Neural crest cell (in vitro differentiated cells): ENCODE measurements around the gene PRKCD. TPM values are rescaled to one million over a fixed set of nuclear protein-coding genes. Genes with fewer than 3 reads are reported as not detected.
"Not testable (repeated sequence)": the region's sequence is repeated elsewhere in the genome, so short reads cannot be mapped to it uniquely, and the experiment has no call there.

Experiments used
- DNase-seq: peaks from one replicate; pipeline ENCODE4 v3.0.0; 2021; ENCODE audit warnings: low read depth, mixed read lengths, low spot score
- H3K27ac Mint-ChIP-seq: one replicate; pipeline ENCODE4 v1.8.0; 2021; ENCODE audit warnings: mild to moderate bottlenecking, mixed read lengths; ENCODE audit not compliant: unreplicated experiment
- H3K27me3 Mint-ChIP-seq: 2 replicates; pipeline ENCODE4 v1.8.0; 2021; ENCODE audit warnings: low read depth, mild to moderate bottlenecking, mixed read lengths
- H3K36me3 Mint-ChIP-seq: 2 replicates; pipeline ENCODE4 v1.8.0; 2021; ENCODE audit warnings: low read depth, mild to moderate bottlenecking, mixed read lengths
- H3K4me1 Mint-ChIP-seq: 2 replicates; pipeline ENCODE4 v1.8.0; 2021; ENCODE audit warnings: mixed read lengths
- H3K4me3 Mint-ChIP-seq: one replicate; pipeline ENCODE4 v1.8.0; 2021; ENCODE audit warnings: mild to moderate bottlenecking, mixed read lengths
- H3K9me3 Mint-ChIP-seq: 2 replicates; pipeline ENCODE4 v1.8.0; 2021; ENCODE audit warnings: mixed read lengths
- total RNA-seq: library from RNA; stranded (reverse); gene quantifications from 2 replicates; pipeline ENCODE4 v1.2.1, GENCODE V29; 2021
- TF ChIP-seq, protein P1 (sequence below): fragments of 200-600 bp; sonication (generic); conservative IDR thresholded peaks from 2 replicates; pipeline ENCODE4 v1.5.0; 2021; ENCODE audit warnings: antibody characterized with exemption, mild to moderate bottlenecking

PRKCD gene
- total RNA-seq, 1 donor from 2014 or later: 10.8 TPM

DNA sequence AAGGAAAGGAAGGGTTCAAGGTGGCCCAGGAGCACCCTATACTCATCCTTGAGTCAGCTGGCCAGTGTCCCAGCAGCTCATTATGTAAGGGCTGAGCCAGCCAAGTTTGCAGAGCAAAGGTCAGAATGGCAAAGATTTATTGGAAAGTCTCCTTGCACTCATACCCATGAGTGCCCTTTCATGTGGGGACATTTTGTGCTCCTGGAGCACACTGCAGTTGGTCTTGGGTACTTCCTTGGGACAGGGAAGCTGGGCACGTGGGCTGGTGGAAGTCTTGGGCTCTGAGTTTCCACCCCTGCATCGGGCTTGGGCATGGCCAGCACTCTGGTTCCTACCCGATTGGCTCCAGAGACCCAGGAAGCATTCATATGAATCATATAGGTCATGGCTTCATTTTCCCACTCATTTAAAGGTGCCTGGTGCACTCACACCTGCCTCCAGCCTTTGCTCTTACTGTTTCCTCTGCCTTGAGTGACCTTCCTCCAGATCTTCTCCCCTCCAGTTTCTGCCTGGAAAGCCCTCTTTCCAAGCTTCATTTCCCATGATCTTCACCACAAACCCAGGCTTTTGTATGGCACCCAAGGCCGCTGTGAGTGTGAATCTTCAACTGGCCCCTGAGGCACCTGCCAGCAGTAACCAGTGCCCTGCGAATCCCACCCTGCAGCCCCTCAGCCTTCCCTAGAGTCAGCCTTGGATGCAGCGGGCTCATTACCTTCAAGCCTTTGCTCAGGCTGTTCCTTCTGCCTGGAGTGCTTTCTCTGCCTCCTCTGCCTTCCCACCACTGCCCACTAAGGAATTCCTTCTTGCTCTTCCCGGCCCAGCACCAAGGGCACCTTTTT, 10.5 kb upstream of the PRKCD start:
- Mint-ChIP-seq H3K27ac (no peak overlapping the region), H3K36me3 (no peaks in the 10 kb centered on the region), H3K4me3 (no peak overlapping the region), H3K4me1 (no peaks in the 10 kb centered on the region), H3K9me3 (no peaks in the 10 kb centered on the region), H3K27me3 (no peaks in the 10 kb centered on the region)
- no peak for DNase-seq
- TF ChIP-seq, protein P1, sequence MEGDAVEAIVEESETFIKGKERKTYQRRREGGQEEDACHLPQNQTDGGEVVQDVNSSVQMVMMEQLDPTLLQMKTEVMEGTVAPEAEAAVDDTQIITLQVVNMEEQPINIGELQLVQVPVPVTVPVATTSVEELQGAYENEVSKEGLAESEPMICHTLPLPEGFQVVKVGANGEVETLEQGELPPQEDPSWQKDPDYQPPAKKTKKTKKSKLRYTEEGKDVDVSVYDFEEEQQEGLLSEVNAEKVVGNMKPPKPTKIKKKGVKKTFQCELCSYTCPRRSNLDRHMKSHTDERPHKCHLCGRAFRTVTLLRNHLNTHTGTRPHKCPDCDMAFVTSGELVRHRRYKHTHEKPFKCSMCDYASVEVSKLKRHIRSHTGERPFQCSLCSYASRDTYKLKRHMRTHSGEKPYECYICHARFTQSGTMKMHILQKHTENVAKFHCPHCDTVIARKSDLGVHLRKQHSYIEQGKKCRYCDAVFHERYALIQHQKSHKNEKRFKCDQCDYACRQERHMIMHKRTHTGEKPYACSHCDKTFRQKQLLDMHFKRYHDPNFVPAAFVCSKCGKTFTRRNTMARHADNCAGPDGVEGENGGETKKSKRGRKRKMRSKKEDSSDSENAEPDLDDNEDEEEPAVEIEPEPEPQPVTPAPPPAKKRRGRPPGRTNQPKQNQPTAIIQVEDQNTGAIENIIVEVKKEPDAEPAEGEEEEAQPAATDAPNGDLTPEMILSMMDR: no peak

DNA sequence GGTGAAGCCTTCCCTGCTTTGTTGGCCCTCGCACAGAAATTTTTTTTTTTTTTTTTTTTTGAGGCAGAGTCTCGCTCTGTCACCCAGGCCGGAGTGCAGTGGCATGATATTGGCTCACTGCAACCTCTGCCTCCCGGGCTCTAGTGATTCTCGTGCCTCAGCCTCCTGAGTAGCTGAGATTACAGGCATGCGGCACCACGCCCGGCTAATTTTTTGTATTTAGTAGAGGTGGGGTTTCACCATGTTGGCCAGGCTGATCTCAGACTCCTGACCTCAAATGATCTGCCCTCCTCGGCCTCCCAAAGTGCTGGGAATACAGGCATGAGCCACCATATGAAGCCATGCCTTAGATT, 9.9 kb upstream of the PRKCD start:
- H3K36me3 Mint-ChIP-seq, H3K27me3 Mint-ChIP-seq, H3K9me3 Mint-ChIP-seq, H3K4me1 Mint-ChIP-seq, H3K27ac Mint-ChIP-seq, H3K4me3 Mint-ChIP-seq, DNase-seq: not testable (repeated sequence)

DNA sequence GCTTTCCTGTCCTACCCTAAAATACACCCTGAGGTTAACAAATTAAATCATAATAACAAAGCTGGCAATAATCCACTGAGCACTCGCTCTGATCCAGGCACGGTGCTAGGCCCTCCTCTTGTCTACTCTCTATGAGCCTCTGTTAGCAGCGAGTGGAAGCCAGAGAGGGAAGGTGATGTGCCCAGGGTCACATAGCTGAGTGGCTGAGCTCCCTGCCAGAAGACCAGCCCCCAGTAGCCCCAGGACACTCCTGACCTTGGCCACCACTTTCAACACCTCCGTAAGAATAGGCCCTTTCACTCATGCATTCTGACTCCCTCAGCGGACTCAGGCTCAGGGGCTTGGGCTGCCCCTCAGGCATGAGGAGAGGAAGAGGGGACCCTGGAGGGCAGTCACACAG, 9.5 kb upstream of the PRKCD start:
- DNase-seq: no peak
- no peak overlapping the region for H3K4me3 Mint-ChIP-seq
- TF ChIP-seq, protein P1: no peak
- no peaks in the 10 kb centered on the region for H3K9me3 Mint-ChIP-seq
- no peak overlapping the region for H3K27ac Mint-ChIP-seq
- no peaks in the 10 kb centered on the region for H3K4me1 Mint-ChIP-seq
- no peaks in the 10 kb centered on the region for H3K27me3 Mint-ChIP-seq
- H3K36me3 Mint-ChIP-seq: no peaks in the 10 kb centered on the region

DNA sequence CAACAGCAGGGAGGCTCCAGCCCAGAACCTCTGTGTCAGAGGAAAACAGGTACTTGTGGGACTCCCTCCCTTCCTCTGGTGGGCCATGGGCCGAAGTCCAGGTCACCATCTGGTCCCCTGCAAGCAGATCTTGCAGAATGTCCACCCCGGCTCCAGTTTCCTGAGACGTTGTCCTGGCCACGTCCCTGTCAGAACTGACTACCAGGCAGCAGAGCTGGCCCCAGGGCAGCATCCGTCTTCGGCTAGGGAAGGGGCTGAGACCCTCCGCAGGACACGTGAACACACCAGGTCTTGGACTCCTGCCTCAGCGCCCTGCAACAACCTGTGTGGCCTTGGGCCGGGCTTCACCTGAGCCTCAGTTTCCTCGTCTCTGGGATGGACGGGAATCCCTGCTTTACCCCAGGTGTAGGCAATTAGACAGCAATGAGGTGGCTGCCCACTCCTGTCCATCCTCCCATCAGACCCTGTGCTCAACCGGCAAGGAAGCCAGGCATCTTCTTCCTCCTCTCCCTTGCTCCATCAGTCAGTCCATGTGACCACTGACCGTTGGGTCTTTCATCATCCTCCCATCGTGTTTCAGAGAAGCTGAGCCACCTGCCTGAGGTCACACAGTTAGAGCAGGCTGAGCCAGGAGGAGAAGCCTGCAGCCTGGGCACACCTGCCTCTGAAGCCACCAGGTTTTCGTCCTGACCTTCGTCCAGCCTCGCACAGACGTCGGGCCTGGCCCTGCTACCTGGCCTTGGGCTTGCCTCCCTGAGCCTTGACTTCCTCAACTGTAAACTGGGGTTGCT, 8.9 kb upstream of the PRKCD start:
- no peaks in the 10 kb centered on the region for H3K36me3 Mint-ChIP-seq
- H3K27me3 Mint-ChIP-seq: peaks cover 4% of the 10 kb centered on the region
- TF ChIP-seq, protein P1: no peak
- H3K4me3 Mint-ChIP-seq: no peak overlapping the region
- peak overlapping the region; percentile 27 for H3K27ac Mint-ChIP-seq
- DNase-seq: no peak
- no peaks in the 10 kb centered on the region for H3K9me3 Mint-ChIP-seq
- no peaks in the 10 kb centered on the region for H3K4me1 Mint-ChIP-seq

- TF ChIP-seq, protein P1: no peak
- Mint-ChIP-seq H3K27me3 (peaks cover 12% of the 10 kb centered on the region), H3K27ac (no peak overlapping the region), H3K4me3 (peak overlapping the region; percentile 5), H3K36me3 (no peaks in the 10 kb centered on the region), H3K4me1 (no peaks in the 10 kb centered on the region), H3K9me3 (no peaks in the 10 kb centered on the region)
- no peak for DNase-seq
Observed at GRCh38 chr3:53153264-53153823, 7.7 kb upstream of the PRKCD start.

- no peak overlapping the region for H3K27ac Mint-ChIP-seq
- TF ChIP-seq, protein P1: no peak
- no peaks in the 10 kb centered on the region for H3K9me3 Mint-ChIP-seq
- H3K27me3 Mint-ChIP-seq: peaks cover 17% of the 10 kb centered on the region
- no peaks in the 10 kb centered on the region for H3K4me1 Mint-ChIP-seq
- no peak for DNase-seq
- no peaks in the 10 kb centered on the region for H3K36me3 Mint-ChIP-seq
- no peak overlapping the region for H3K4me3 Mint-ChIP-seq
Observed at GRCh38 chr3:53153980-53154379, 7.0 kb upstream of the PRKCD start.
